ENCODE data around the gene TRAF4.

- no peak for TF ChIP-seq CBX3 (IDR thresholded peaks at IDR 0.05; ENCODE audit: low read depth)
- TF ChIP-seq CTCF (IDR thresholded peaks at IDR 0.05 in 2 of 3, conservative IDR thresholded peaks at IDR 0.05 in 1 of 3; ENCODE audit: borderline replicate concordance in 1 of 3, insufficient read depth in 1 of 3, low read depth in 2 of 3, low read length in 2 of 3), result no peak
- TF ChIP-seq, protein P1, sequence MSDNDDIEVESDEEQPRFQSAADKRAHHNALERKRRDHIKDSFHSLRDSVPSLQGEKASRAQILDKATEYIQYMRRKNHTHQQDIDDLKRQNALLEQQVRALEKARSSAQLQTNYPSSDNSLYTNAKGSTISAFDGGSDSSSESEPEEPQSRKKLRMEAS (IDR thresholded peaks at IDR 0.05), result no peak
- no peak for TF ChIP-seq ZNF274 (IDR thresholded peaks at IDR 0.05; ENCODE audit: low read depth, low read length)
- no peak for TF ChIP-seq FOSL1 (IDR thresholded peaks at IDR 0.05; ENCODE audit: low read depth)
- TF ChIP-seq, protein P2, sequence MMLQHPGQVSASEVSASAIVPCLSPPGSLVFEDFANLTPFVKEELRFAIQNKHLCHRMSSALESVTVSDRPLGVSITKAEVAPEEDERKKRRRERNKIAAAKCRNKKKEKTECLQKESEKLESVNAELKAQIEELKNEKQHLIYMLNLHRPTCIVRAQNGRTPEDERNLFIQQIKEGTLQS (IDR thresholded peaks at IDR 0.05), result no peak
- TF ChIP-seq RAD21 (IDR thresholded peaks at IDR 0.05; ENCODE audit: low read depth), result no peak
Observed at GRCh38 chr17:28760601-28761562, 17.1 kb downstream of the TRAF4 start.

All from HCT116 (cell line).